Thymus (tissue), 11 donors: ENCODE data around the gene FCN1. TPM values are rescaled to one million over a fixed set of nuclear protein-coding genes. Genes with fewer than 3 reads are reported as not detected.

ENCODE experiments used
- DNase-seq, 9 donors: peaks; one replicate each; pipeline ENCODE4 v3.0.0-alpha.2; 2013; ENCODE audit warnings: low spot score in 9 of 9, low read depth in 6 of 9, missing footprints in 1 of 9
- H3K27ac ChIP-seq, 2 donors: one replicate each; pipeline ENCODE4 v1.5.1; 2013; ENCODE audit warnings: control low read depth in 1 of 2, low read depth in 1 of 2, low read length in 1 of 2, mild to moderate bottlenecking in 1 of 2, moderate library complexity in 1 of 2
- H3K27me3 ChIP-seq, 2 donors: one replicate each; pipeline ENCODE4 v1.5.1; 2013; ENCODE audit warnings: low read length in 1 of 2; ENCODE audit not compliant: control insufficient read depth in 2 of 2, insufficient read depth in 1 of 2
- H3K36me3 ChIP-seq, 2 donors: one replicate each; pipeline ENCODE4 v1.5.1; 2013; ENCODE audit warnings: low read length in 1 of 2, mild to moderate bottlenecking in 1 of 2, moderate library complexity in 1 of 2; ENCODE audit not compliant: control insufficient read depth in 2 of 2, insufficient read depth in 2 of 2
- H3K4me1 ChIP-seq, 2 donors: one replicate each; pipeline ENCODE4 v1.5.1; 2013; ENCODE audit warnings: low read length in 2 of 2; ENCODE audit not compliant: control insufficient read depth in 2 of 2, insufficient read depth in 2 of 2
- H3K4me3 ChIP-seq, 2 donors: one replicate each; pipeline ENCODE4 v1.5.1; 2013; ENCODE audit warnings: low read length in 2 of 2, control low read depth in 1 of 2, mild to moderate bottlenecking in 1 of 2
- H3K9me3 ChIP-seq, 2 donors: one replicate each; pipeline ENCODE4 v1.5.1; 2013; ENCODE audit warnings: low read length in 1 of 2, mild to moderate bottlenecking in 1 of 2; ENCODE audit not compliant: control insufficient read depth in 2 of 2, insufficient read depth in 1 of 2
- WGBS: extraction: QIAGEN DNeasy Blood & Tissue Kit; methylation state at CpG from one replicate; pipeline ENCODE4 v1.1.7; 2013; 5-methylcytosine and 5-hydroxymethylcytosine counted together
- polyA plus RNA-seq: library from polyadenylated mRNA; stranded (reverse); fragments of 200-250 nt; gene quantifications from one replicate; pipeline ENCODE4 v1.2.3, GENCODE V29; 2013
- total RNA-seq: library from RNA; stranded (reverse); fragments of 120-200 nt; gene quantifications from one replicate; pipeline ENCODE4 v1.2.4, GENCODE V29; 2013
- donor health status: healthy.

The FCN1 gene
- total and polyA plus RNA-seq, 2 donors = 4.9 to 12.2 TPM

- no peak overlapping the region for H3K27ac ChIP-seq
- peaks cover 0 to 1% of the 10 kb centered on the region in 2 donors for H3K9me3 ChIP-seq
- H3K27me3 ChIP-seq = peaks cover 0 to 4% of the 10 kb centered on the region in 2 donors
- no peak overlapping the region for H3K4me3 ChIP-seq
- DNase-seq = no peak
- no peaks in the 10 kb centered on the region for H3K36me3 ChIP-seq
- H3K4me1 ChIP-seq = no peaks in the 10 kb centered on the region
- 95% methylated on average over 12 of the region's 12 CpGs for WGBS
Observed at GRCh38 chr9:134945509-134946275, 28.0 kb upstream of the FCN1 start.

DNA sequence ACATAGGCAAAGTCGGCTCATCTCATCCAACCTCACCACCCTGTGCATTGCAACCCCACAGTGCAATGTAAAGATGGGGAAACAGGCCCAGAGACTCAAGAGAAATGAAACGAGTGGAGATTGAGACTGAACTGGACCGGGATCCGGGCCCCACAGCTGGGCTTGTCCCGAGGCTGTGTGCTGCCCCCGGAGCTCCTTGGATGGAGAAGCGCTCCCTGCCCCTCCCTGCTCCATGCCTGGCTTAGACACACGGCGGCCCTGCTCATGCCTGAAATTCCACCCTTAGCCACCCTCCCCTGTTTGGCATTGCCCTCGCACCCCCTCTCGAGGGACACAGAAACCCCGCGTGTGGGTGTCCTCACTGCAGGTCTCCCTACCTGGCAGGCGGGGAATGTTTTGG lies 27.2 kb upstream of the FCN1 start:
- Histone ChIP-seq H3K36me3 (no peaks in the 10 kb centered on the region), H3K27me3 (peaks cover 0 to 4% of the 10 kb centered on the region in 2 donors), H3K4me1 (no peaks in the 10 kb centered on the region), H3K9me3 (peaks cover 0 to 1% of the 10 kb centered on the region in 2 donors), H3K4me3 (no peak overlapping the region), H3K27ac (no peak overlapping the region)
- WGBS = 85% methylated on average over 14 of the region's 14 CpGs
- DNase-seq = no peak

GRCh38 chr9:134944351-134944802 lies 26.7 kb upstream of the FCN1 start:
- Histone ChIP-seq H3K27ac (no peak overlapping the region), H3K4me3 (no peak overlapping the region), H3K9me3 (peaks cover 0 to 1% of the 10 kb centered on the region in 2 donors), H3K36me3 (no peaks in the 10 kb centered on the region), H3K27me3 (peaks cover 0 to 4% of the 10 kb centered on the region in 2 donors), H3K4me1 (no peaks in the 10 kb centered on the region)
- WGBS = 85% methylated on average over 14 of the region's 14 CpGs
- no peak for DNase-seq

DNA sequence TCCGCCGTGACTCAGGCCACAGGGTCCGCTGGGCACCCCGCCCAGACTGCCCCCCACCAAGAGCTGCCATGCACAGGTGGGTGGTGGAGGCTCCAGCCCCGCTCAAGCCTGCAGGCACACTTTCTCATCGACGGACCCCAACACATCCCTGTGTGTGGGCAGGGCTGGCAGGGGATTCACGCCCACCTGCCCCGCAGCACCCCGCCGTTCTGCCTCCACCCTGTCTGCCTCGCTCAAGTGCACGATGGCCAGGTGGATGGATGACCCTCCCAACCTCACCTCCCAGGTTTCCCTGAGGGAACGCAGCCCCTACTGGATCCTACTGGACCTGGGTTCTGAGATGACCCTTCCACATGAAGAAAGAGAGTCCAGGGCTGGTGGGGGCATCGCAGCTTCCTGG lies 26.1 kb upstream of the FCN1 start:
- Histone ChIP-seq H3K9me3 (peaks cover 0 to 1% of the 10 kb centered on the region in 2 donors), H3K27me3 (peaks cover 0 to 4% of the 10 kb centered on the region in 2 donors), H3K4me1 (no peaks in the 10 kb centered on the region), H3K27ac (no peak overlapping the region), H3K4me3 (no peak overlapping the region), H3K36me3 (no peaks in the 10 kb centered on the region)
- WGBS = 94% methylated on average over 15 of the region's 15 CpGs
- no peak for DNase-seq

DNA sequence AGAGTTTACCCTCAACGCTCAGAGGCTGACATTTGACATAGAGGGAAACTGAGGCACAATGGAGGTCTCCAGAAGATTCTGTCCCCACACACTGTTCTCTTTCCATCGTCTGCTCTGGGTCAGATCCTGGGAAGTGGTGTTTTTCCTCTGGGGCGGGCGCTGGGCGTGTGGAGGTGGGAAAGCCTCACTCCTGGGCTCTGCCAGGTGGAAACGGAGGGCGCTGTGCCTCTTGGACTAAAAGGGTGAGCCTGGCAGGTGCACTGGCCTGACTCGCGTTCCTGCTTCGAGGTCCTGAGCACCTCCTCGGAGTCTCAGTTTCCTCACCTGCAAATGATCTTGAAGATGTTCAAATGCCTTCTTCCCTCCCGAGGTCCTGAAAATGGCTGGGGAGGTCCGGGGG lies 25.7 kb upstream of the FCN1 start:
- Histone ChIP-seq H3K4me1 (no peaks in the 10 kb centered on the region), H3K4me3 (no peak overlapping the region), H3K27me3 (peaks cover 0 to 4% of the 10 kb centered on the region in 2 donors), H3K27ac (no peak overlapping the region), H3K9me3 (peaks cover 0 to 1% of the 10 kb centered on the region in 2 donors), H3K36me3 (no peaks in the 10 kb centered on the region)
- WGBS = 89% methylated on average over 13 of the region's 13 CpGs
- no peak for DNase-seq

GRCh38 chr9:134942788-134943184 lies 25.1 kb upstream of the FCN1 start:
- 70% methylated on average over 8 of the region's 8 CpGs for WGBS
- Histone ChIP-seq H3K36me3 (no peaks in the 10 kb centered on the region), H3K4me3 (no peak overlapping the region), H3K27ac (no peak overlapping the region), H3K27me3 (peaks cover 0 to 4% of the 10 kb centered on the region in 2 donors), H3K9me3 (peaks cover 0 to 1% of the 10 kb centered on the region in 2 donors), H3K4me1 (no peaks in the 10 kb centered on the region)
- no peak for DNase-seq

- Histone ChIP-seq H3K9me3 (peaks cover 0 to 1% of the 10 kb centered on the region in 2 donors), H3K27ac (no peak overlapping the region), H3K4me3 (no peak overlapping the region), H3K36me3 (no peaks in the 10 kb centered on the region), H3K27me3 (peaks cover 0 to 3% of the 10 kb centered on the region in 2 donors), H3K4me1 (no peaks in the 10 kb centered on the region)
- WGBS = 78% methylated on average over 27 of the region's 27 CpGs
- DNase-seq = no peak
Observed at GRCh38 chr9:134942011-134942787, 24.5 kb upstream of the FCN1 start.

GRCh38 chr9:134940236-134941208 lies 22.8 kb upstream of the FCN1 start:
- no peak overlapping the region for H3K27ac ChIP-seq
- H3K4me3 ChIP-seq = no peak overlapping the region
- no peaks in the 10 kb centered on the region for H3K36me3 ChIP-seq
- H3K4me1 ChIP-seq = no peaks in the 10 kb centered on the region
- H3K27me3 ChIP-seq = peaks cover 0 to 5% of the 10 kb centered on the region in 2 donors
- no peak for DNase-seq
- H3K9me3 ChIP-seq = no peaks in the 10 kb centered on the region
- WGBS = 96% methylated on average over 27 of the region's 27 CpGs
